HUES6 (cell line): ENCODE measurements around the gene PIEZO1.

Source experiments
- H3K27ac ChIP-seq: 2 replicates; pipeline ENCODE4 v1.7.0; 2013; ENCODE audit warnings: low read depth, mild to moderate bottlenecking, low read length, inconsistent platforms
- H3K27me3 ChIP-seq: 2 replicates; pipeline ENCODE4 v1.6.1; 2013; ENCODE audit warnings: low read length; ENCODE audit not compliant: control insufficient read depth, insufficient read depth
- H3K36me3 ChIP-seq: 2 replicates; pipeline ENCODE4 v1.6.1; 2013; ENCODE audit warnings: low read length; ENCODE audit not compliant: control insufficient read depth, insufficient read depth
- H3K4me1 ChIP-seq: 2 replicates; pipeline ENCODE4 v1.6.1; 2013; ENCODE audit warnings: low read length; ENCODE audit not compliant: control insufficient read depth, insufficient read depth
- H3K4me3 ChIP-seq: 2 replicates; pipeline ENCODE4 v1.5.1; 2013; ENCODE audit warnings: low read depth, low read length
- H3K9ac ChIP-seq: one replicate; pipeline ENCODE4 v1.6.1; 2013; ENCODE audit warnings: mild to moderate bottlenecking, low read length
- H3K9me3 ChIP-seq: 2 replicates; pipeline ENCODE4 v1.6.1; 2013; ENCODE audit warnings: low read depth, low read length; ENCODE audit not compliant: control insufficient read depth, insufficient read depth

The PIEZO1 gene

GRCh38 chr16:88736496-88736895 is 48.5 kb downstream of the PIEZO1 start:
- H3K36me3 ChIP-seq = peaks cover 13% of the 10 kb centered on the region; the same call in 1 of the 2 replicates
- H3K27ac ChIP-seq = no peak overlapping the region
- H3K4me3 ChIP-seq = no peak overlapping the region
- H3K9ac ChIP-seq = no peak overlapping the region
- no peaks in the 10 kb centered on the region for H3K9me3 ChIP-seq
- peaks cover 5% of the 10 kb centered on the region; the same call in 1 of the 2 replicates for H3K4me1 ChIP-seq
- peaks cover 11% of the 10 kb centered on the region; the same call in 1 of the 2 replicates for H3K27me3 ChIP-seq

GRCh38 chr16:88736088-88736487 is 48.9 kb downstream of the PIEZO1 start:
- H3K36me3 ChIP-seq = peaks cover 13% of the 10 kb centered on the region; the same call in 1 of the 2 replicates

GRCh38 chr16:88735616-88736015 is 49.4 kb downstream of the PIEZO1 start:
- Histone ChIP-seq H3K27me3 (peaks cover 11% of the 10 kb centered on the region; the same call in 1 of the 2 replicates), H3K9ac (no peak overlapping the region), H3K27ac (no peak overlapping the region), H3K36me3 (peaks cover 13% of the 10 kb centered on the region; the same call in 1 of the 2 replicates), H3K9me3 (no peaks in the 10 kb centered on the region), H3K4me1 (peaks cover 5% of the 10 kb centered on the region; the same call in 1 of the 2 replicates), H3K4me3 (no peak overlapping the region)

More at GRCh38 chr16:88736088-88736487, 48.9 kb downstream of the PIEZO1 start:
- H3K4me3 ChIP-seq = no peak overlapping the region
- H3K4me1 ChIP-seq = peaks cover 5% of the 10 kb centered on the region; the same call in 1 of the 2 replicates
- H3K27me3 ChIP-seq = peaks cover 11% of the 10 kb centered on the region; the same call in 1 of the 2 replicates
- no peaks in the 10 kb centered on the region for H3K9me3 ChIP-seq
- H3K9ac ChIP-seq = no peak overlapping the region
- H3K27ac ChIP-seq = no peak overlapping the region

GRCh38 chr16:88735121-88735520 is 49.9 kb downstream of the PIEZO1 start:
- Histone ChIP-seq H3K9me3 (no peaks in the 10 kb centered on the region), H3K27ac (no peak overlapping the region), H3K9ac (no peak overlapping the region), H3K4me3 (no peak overlapping the region), H3K4me1 (peaks cover 5% of the 10 kb centered on the region; the same call in 1 of the 2 replicates), H3K27me3 (peaks cover 11% of the 10 kb centered on the region; the same call in 1 of the 2 replicates), H3K36me3 (peaks cover 10% of the 10 kb centered on the region; the same call in 1 of the 2 replicates)

GRCh38 chr16:88734361-88734728 is 50.7 kb downstream of the PIEZO1 start:
- peaks cover 10% of the 10 kb centered on the region; the same call in 1 of the 2 replicates for H3K36me3 ChIP-seq
- H3K27me3 ChIP-seq = peaks cover 11% of the 10 kb centered on the region; the same call in 1 of the 2 replicates
- no peak overlapping the region for H3K4me3 ChIP-seq
- H3K27ac ChIP-seq = no peak overlapping the region
- no peak overlapping the region for H3K9ac ChIP-seq
- peaks cover 5% of the 10 kb centered on the region; the same call in 1 of the 2 replicates for H3K4me1 ChIP-seq
- H3K9me3 ChIP-seq = no peaks in the 10 kb centered on the region

- H3K9me3 ChIP-seq = no peaks in the 10 kb centered on the region
- H3K4me1 ChIP-seq = peaks cover 5% of the 10 kb centered on the region; the same call in 1 of the 2 replicates
- H3K36me3 ChIP-seq = peaks cover 10% of the 10 kb centered on the region; the same call in 1 of the 2 replicates
- no peak overlapping the region for H3K27ac ChIP-seq
- H3K9ac ChIP-seq = no peak overlapping the region
- peaks cover 11% of the 10 kb centered on the region; the same call in 1 of the 2 replicates for H3K27me3 ChIP-seq
- no peak overlapping the region for H3K4me3 ChIP-seq
Measured at GRCh38 chr16:88733630-88734360, 51.2 kb downstream of the PIEZO1 start.

GRCh38 chr16:88732961-88733294 is 52.1 kb downstream of the PIEZO1 start:
- no peak overlapping the region for H3K9ac ChIP-seq
- peaks cover 5% of the 10 kb centered on the region; the same call in 1 of the 2 replicates for H3K27me3 ChIP-seq
- H3K36me3 ChIP-seq = peaks cover 10% of the 10 kb centered on the region; the same call in 1 of the 2 replicates
- H3K4me1 ChIP-seq = peaks cover 5% of the 10 kb centered on the region; the same call in 1 of the 2 replicates
- H3K4me3 ChIP-seq = no peak overlapping the region
- H3K27ac ChIP-seq = no peak overlapping the region
- no peaks in the 10 kb centered on the region for H3K9me3 ChIP-seq

GRCh38 chr16:88732172-88732960 is 52.7 kb downstream of the PIEZO1 start:
- Histone ChIP-seq H3K9ac (no peak overlapping the region), H3K4me1 (no peaks in the 10 kb centered on the region; the same call in 1 of the 2 replicates), H3K27me3 (no peaks in the 10 kb centered on the region), H3K9me3 (no peaks in the 10 kb centered on the region), H3K36me3 (peaks cover 10% of the 10 kb centered on the region; the same call in 1 of the 2 replicates), H3K4me3 (no peak overlapping the region), H3K27ac (no peak overlapping the region)

GRCh38 chr16:88731699-88732098 is 53.3 kb downstream of the PIEZO1 start:
- H3K9ac ChIP-seq = no peak overlapping the region
- H3K27me3 ChIP-seq = no peaks in the 10 kb centered on the region
- no peaks in the 10 kb centered on the region; the same call in 1 of the 2 replicates for H3K4me1 ChIP-seq
- no peak overlapping the region for H3K4me3 ChIP-seq
- H3K9me3 ChIP-seq = no peaks in the 10 kb centered on the region
- no peak overlapping the region for H3K27ac ChIP-seq
- peaks cover 10% of the 10 kb centered on the region; the same call in 1 of the 2 replicates for H3K36me3 ChIP-seq

- Histone ChIP-seq H3K4me3 (no peak overlapping the region), H3K27ac (no peak overlapping the region), H3K9ac (no peak overlapping the region), H3K4me1 (no peaks in the 10 kb centered on the region; the same call in 1 of the 2 replicates), H3K27me3 (no peaks in the 10 kb centered on the region), H3K36me3 (peaks cover 9% of the 10 kb centered on the region; the same call in 1 of the 2 replicates), H3K9me3 (no peaks in the 10 kb centered on the region)
Measured at GRCh38 chr16:88730632-88731607, 54.1 kb downstream of the PIEZO1 start.
